ENCODE measurements around the gene RPS2. TPM values are rescaled to one million over a fixed set of nuclear protein-coding genes. Genes with fewer than 3 reads are reported as not detected.

RPS2 gene
- total RNA-seq, 2 experiments from 2014 or later: 2,461 to 3,120 TPM

DNA sequence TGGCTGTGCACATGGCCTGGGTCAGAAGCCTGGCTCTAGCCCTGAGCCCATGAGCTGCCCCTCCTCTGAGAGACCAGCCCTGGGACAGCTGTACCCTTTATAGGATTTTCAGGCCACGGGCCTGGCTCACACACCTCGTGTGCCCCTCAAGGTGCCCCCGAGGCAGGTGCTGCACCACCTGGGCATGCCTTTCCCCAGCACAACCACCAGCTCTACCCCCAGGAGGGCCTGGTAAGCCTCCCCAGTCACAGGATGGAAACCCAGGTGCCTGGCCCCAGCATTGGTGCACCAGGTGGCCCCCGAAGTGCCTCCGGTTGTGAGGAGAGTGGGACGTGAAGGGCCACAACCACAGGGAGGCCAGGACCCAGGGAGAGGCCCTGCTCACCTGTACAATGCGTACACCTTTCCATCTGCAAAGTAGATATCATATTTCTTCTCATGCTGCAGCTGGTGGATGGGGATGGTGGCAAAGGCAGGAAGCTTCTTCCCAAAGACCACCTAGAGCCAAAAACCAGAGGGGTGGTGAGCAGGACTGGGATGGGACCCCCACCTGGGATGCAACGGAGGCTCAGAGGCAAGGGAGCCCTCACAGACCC, 38.7 kb upstream of the RPS2 start:
- Histone ChIP-seq H3K27ac (ENCODE audit: low read depth, low read length, poor library complexity, severe bottlenecking) (no peak overlapping the region), H3K4me3 (ENCODE audit: low read depth, low read length, poor library complexity, severe bottlenecking) (no peak overlapping the region), H3K9me3 (ENCODE audit: low read length) (no peaks in the 10 kb centered on the region), H2AFZ (ENCODE audit: low read length) (no peak overlapping the region), H3K36me3 (ENCODE audit: insufficient read depth, low read length) (peaks cover 69% of the 10 kb centered on the region), H4K20me1 (ENCODE audit: insufficient read depth, low read length) (peaks cover 5% of the 10 kb centered on the region; the same call in 1 of the 2 replicates), H3K4me1 (ENCODE audit: insufficient read depth, low read length, poor library complexity, severe bottlenecking) (peaks cover 24% of the 10 kb centered on the region), H3K9me2 (ENCODE audit: insufficient read depth, low read length) (no peaks in the 10 kb centered on the region), H3K79me2 (ENCODE audit: insufficient read depth, low read depth, low read length) (peaks cover 21% of the 10 kb centered on the region), H3K4me2 (ENCODE audit: low read length) (no peak overlapping the region)
- BruUV-seq (replicated peaks): no TSS peak
- TF ChIP-seq, protein P1, sequence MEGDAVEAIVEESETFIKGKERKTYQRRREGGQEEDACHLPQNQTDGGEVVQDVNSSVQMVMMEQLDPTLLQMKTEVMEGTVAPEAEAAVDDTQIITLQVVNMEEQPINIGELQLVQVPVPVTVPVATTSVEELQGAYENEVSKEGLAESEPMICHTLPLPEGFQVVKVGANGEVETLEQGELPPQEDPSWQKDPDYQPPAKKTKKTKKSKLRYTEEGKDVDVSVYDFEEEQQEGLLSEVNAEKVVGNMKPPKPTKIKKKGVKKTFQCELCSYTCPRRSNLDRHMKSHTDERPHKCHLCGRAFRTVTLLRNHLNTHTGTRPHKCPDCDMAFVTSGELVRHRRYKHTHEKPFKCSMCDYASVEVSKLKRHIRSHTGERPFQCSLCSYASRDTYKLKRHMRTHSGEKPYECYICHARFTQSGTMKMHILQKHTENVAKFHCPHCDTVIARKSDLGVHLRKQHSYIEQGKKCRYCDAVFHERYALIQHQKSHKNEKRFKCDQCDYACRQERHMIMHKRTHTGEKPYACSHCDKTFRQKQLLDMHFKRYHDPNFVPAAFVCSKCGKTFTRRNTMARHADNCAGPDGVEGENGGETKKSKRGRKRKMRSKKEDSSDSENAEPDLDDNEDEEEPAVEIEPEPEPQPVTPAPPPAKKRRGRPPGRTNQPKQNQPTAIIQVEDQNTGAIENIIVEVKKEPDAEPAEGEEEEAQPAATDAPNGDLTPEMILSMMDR (conservative IDR thresholded peaks at IDR 0.05; ENCODE audit: low read length): no peak
- no peak for TF ChIP-seq EZH2phosphoT487 (IDR thresholded peaks at IDR 0.05; ENCODE audit: borderline replicate concordance, low read depth, low read length)
- POLR2A ChIA-PET: interaction anchor here (0.5 kb wide), 1 partner anchor 8 kb away, joined by 6 read pairs; no protein-coding TSS in a partner anchor
- intact Hi-C loops (cut with micrococcal nuclease; ENCODE audit: unreplicated experiment): no loop called here
- DNase-seq (ENCODE audit: low spot score): no peak
- CTCF ChIA-PET (ENCODE audit: unreplicated experiment): no interaction called here

DNA sequence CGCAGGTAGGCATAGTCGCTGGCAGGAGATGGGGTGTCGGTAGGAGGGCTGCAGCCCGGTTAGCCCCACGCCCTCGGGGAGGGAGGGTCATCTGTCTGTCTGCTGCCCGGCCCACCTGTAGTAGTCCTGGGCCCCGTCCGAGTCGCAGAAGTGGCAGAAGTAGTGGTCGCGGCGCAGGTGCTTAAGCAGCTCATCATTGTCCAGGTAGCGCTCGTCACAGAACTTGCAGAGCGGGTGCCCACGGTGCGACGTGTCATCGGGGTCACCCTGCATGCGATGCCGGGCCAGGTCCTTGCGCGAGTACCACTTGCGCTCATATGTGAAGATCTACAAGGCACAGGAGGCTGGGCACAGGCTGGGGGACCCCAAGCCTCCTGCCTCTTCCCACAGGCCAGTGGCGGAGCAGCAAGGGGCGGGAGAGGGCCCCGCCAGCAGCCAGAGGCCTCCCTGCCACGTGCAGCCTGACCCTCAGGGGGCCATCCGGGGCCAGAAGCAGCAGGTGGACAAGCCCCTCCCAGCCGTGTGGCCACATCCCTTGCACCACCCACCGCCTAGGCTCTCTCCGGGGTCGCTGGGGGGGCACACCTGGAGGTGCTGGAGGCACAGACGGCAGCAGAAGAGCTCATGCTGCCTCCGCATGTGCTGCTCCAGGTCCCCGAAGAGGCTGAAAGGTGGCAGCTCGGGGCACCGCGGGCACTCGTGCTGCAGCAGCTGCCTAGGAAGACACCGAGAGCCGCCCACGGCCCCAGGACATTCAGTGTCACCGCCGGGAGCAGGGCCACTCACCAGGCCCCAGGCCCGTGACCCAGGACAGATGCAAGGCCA, 38.0 kb upstream of the RPS2 start:
- Histone ChIP-seq H3K27ac (ENCODE audit: low read depth, low read length, poor library complexity, severe bottlenecking) (no peak overlapping the region), H2AFZ (ENCODE audit: low read length) (no peak overlapping the region), H3K9me2 (ENCODE audit: insufficient read depth, low read length) (no peaks in the 10 kb centered on the region), H3K36me3 (ENCODE audit: insufficient read depth, low read length) (peaks cover 71% of the 10 kb centered on the region), H3K9me3 (ENCODE audit: low read length) (no peaks in the 10 kb centered on the region), H3K4me3 (ENCODE audit: low read depth, low read length, poor library complexity, severe bottlenecking) (no peak overlapping the region), H3K4me1 (ENCODE audit: insufficient read depth, low read length, poor library complexity, severe bottlenecking) (peaks cover 17% of the 10 kb centered on the region), H3K4me2 (ENCODE audit: low read length) (no peak overlapping the region), H3K79me2 (ENCODE audit: insufficient read depth, low read depth, low read length) (peaks cover 14% of the 10 kb centered on the region), H4K20me1 (ENCODE audit: insufficient read depth, low read length) (peaks cover 3% of the 10 kb centered on the region; the same call in 1 of the 2 replicates)
- DNase-seq (ENCODE audit: low spot score): no peak
- BruUV-seq (replicated peaks): no TSS peak
- intact Hi-C loops (cut with micrococcal nuclease; ENCODE audit: unreplicated experiment): no loop called here
- POLR2A ChIA-PET: interaction anchor here (0.5 kb wide), 1 partner anchor 8 kb away, joined by 6 read pairs; no protein-coding TSS in a partner anchor
- no peak for TF ChIP-seq EZH2phosphoT487 (IDR thresholded peaks at IDR 0.05; ENCODE audit: borderline replicate concordance, low read depth, low read length)
- TF ChIP-seq, protein P1 (conservative IDR thresholded peaks at IDR 0.05; ENCODE audit: low read length): no peak
- CTCF ChIA-PET (ENCODE audit: unreplicated experiment): no interaction called here

Data from OCI-LY7 (cell line).